HepG2 (cell line): Measurements from ENCODE around the gene UQCRC1. TPM values are rescaled to one million over a fixed set of nuclear protein-coding genes. Genes with fewer than 3 reads are reported as not detected.

ENCODE experiments used
- CENPBD1 ChIP-seq: sonication (generic); formaldehyde crosslinking; IDR thresholded peaks from 2 replicates; pipeline ENCODE4 v1.8.0; 2022; ENCODE audit warnings: missing genetic modification reagents, low read depth, mild to moderate bottlenecking, borderline replicate concordance
- CTCF ChIP-seq: sonication (generic); formaldehyde crosslinking; IDR thresholded peaks from 2 replicates; pipeline ENCODE4 v1.5.0; 2020; ENCODE audit warnings: mild to moderate bottlenecking, missing genetic modification reagents, moderate library complexity
- HDAC1 ChIP-seq: sonication (generic); formaldehyde crosslinking; IDR thresholded peaks from 2 replicates; pipeline ENCODE4 v1.5.1; 2020; ENCODE audit warnings: mild to moderate bottlenecking, missing genetic modification reagents
- MLX ChIP-seq: IDR thresholded peaks from 2 replicates; pipeline ENCODE4 v1.6.1; 2016
- MTA1 ChIP-seq: sonication (generic); formaldehyde crosslinking; IDR thresholded peaks from 2 replicates; pipeline ENCODE4 v1.4.0; 2020; ENCODE audit warnings: missing genetic modification reagents, mild to moderate bottlenecking, borderline replicate concordance
- RXRB ChIP-seq: IDR thresholded peaks from 2 replicates; pipeline ENCODE4 v1.6.1; 2016; ENCODE audit warnings: borderline replicate concordance, missing genetic modification reagents, missing compliant biosample characterization
- SAFB2 ChIP-seq: sonication (generic); formaldehyde crosslinking; IDR thresholded peaks from 2 replicates; pipeline ENCODE4 v1.5.1; 2020; ENCODE audit warnings: missing genetic modification reagents, low read depth, mild to moderate bottlenecking, borderline replicate concordance
- ZBTB4 ChIP-seq: sonication (generic); formaldehyde crosslinking; IDR thresholded peaks from 2 replicates; pipeline ENCODE4 v1.4.0; 2020; ENCODE audit warnings: missing genetic modification reagents, mild to moderate bottlenecking, borderline replicate concordance
- ZFX ChIP-seq: sonication (generic); formaldehyde crosslinking; IDR thresholded peaks from 2 replicates; pipeline ENCODE4 v1.4.0; 2020; ENCODE audit warnings: mild to moderate bottlenecking, low read depth, missing genetic modification reagents, moderate library complexity
- ZMYM3 ChIP-seq: sonication (generic); formaldehyde crosslinking; IDR thresholded peaks from 2 replicates; pipeline ENCODE4 v1.5.1; 2020; ENCODE audit warnings: mild to moderate bottlenecking, missing genetic modification reagents
- ZNF407 ChIP-seq: sonication (generic); formaldehyde crosslinking; IDR thresholded peaks from one replicate; pipeline ENCODE4 v1.5.1; 2020; ENCODE audit warnings: mild to moderate bottlenecking, missing genetic modification reagents; ENCODE audit errors: not compliant biosample characterization
- polyA plus RNA-seq, 8 experiments: library from polyadenylated mRNA; depleted of rRNA in 3 of 8; stranded (reverse) in 7 of 8; unstranded in 1 of 8; fragments of >200 nt; fragmentation: Illumina TruSeq in 4 of 8; extraction: Trizol in 4 of 8; gene quantifications; 2 replicates each; pipeline versions ENCODE4 v1.2.1 to v1.2.3, GENCODE V29; 2011 to 2016; ENCODE audit warnings: low read depth in 4 of 8, missing spikeins in 1 of 8, mixed read lengths in 1 of 8; ENCODE audit not compliant: insufficient read depth in 1 of 8
- total RNA-seq, 5 experiments: library from RNA; depleted of rRNA; stranded (reverse); fragments of >200 nt; fragmentation: Illumina TruSeq; extraction: Trizol; gene quantifications; 2 replicates each; pipeline ENCODE4 v1.2.3, GENCODE V29; 2016; ENCODE audit warnings: low read depth in 1 of 5

The UQCRC1 gene
- total and polyA plus RNA-seq, 2 of the 13 experiments (the other 11 are each of a cell fraction or from before 2014, with no cell fraction given) = 316 to 680 TPM

- 0 out of 2 replicates have a peak, but pooled peaks have one; percentile 3 for TF ChIP-seq CTCF (CRISPR knock-in tag)
- 0 out of 2 replicates have a peak, but pooled peaks have one; percentile 19 for TF ChIP-seq HDAC1 (CRISPR knock-in tag)
- peak; percentile 48; the same call in 1 of the 2 replicates for TF ChIP-seq ZBTB4 (CRISPR knock-in tag)
- no peak for TF ChIP-seq CENPBD1 (CRISPR knock-in tag)
- peak; percentile 76 for TF ChIP-seq ZFX (CRISPR knock-in tag)
- TF ChIP-seq ZNF407 (CRISPR knock-in tag) = no peak
- TF ChIP-seq ZMYM3 (CRISPR knock-in tag) = no peak
- 0 out of 2 replicates have a peak, but pooled peaks have one; percentile 20 for TF ChIP-seq MTA1 (CRISPR knock-in tag)
- no peak for TF ChIP-seq RXRB (CRISPR knock-in tag)
- no peak for TF ChIP-seq MLX
- TF ChIP-seq SAFB2 = no peak
These were observed 14.9 kb downstream of the UQCRC1 start (continued) for GRCh38 chr3:48594417-48595049.
